Activated B cell treated with CpG ODN at 0.5 μM for 24 hours (primary cell): ENCODE results near the gene GCK. TPM values are rescaled to one million over a fixed set of nuclear protein-coding genes. Genes with fewer than 3 reads are reported as not detected.

Source experiments
- ATAC-seq: fragments of 200-7000 bp; cut with Tn5 transposase; one replicate; pipeline ENCODE4 v1.10.0; 2021; ENCODE audit warnings: low read depth, mild to moderate bottlenecking, moderate library complexity
- CTCF ChIA-PET: fragments of 350-600 bp; sonication (Branson Sonifier 250); formaldehyde crosslinking; loops from one replicate; lab custom pipeline; 2021; ENCODE audit warnings: antibody characterized with exemption; lab: Charles Lee
- POLR2A ChIA-PET: fragments of 350-600 bp; sonication (Branson Sonifier 250); formaldehyde crosslinking; loops from one replicate; lab custom pipeline; 2021; ENCODE audit warnings: antibody characterized with exemption; lab: Charles Lee
- DNase-seq: peaks from one replicate; pipeline ENCODE4 v3.0.0; 2022
- H3K27ac Mint-ChIP-seq: one replicate; pipeline ENCODE4 v1.8.0; 2020; ENCODE audit warnings: mixed read lengths
- H3K27me3 Mint-ChIP-seq: one replicate; pipeline ENCODE4 v1.8.0; 2021; ENCODE audit warnings: mixed read lengths
- H3K36me3 Mint-ChIP-seq: one replicate; pipeline ENCODE4 v1.8.0; 2021; ENCODE audit warnings: low read depth, mixed read lengths
- H3K4me1 Mint-ChIP-seq: one replicate; pipeline ENCODE4 v1.8.0; 2021; ENCODE audit warnings: mixed read lengths
- H3K4me3 Mint-ChIP-seq: one replicate; pipeline ENCODE4 v1.8.0; 2020; ENCODE audit warnings: mild to moderate bottlenecking, mixed read lengths
- H3K9me3 Mint-ChIP-seq: one replicate; pipeline ENCODE4 v1.8.0; 2020; ENCODE audit warnings: mixed read lengths
- intact Hi-C: fragments of 100-400 bp; cut with micrococcal nuclease; formaldehyde crosslinking; loops from one replicate; pipeline ENCODE4 v1.15.1; 2024
- total RNA-seq: library from RNA; stranded (reverse); gene quantifications from 2 replicates; pipeline ENCODE4 v1.2.3, GENCODE V29; 2022
- TF ChIP-seq, protein P1 (sequence below): fragments of 200-600 bp; IDR thresholded peaks from one replicate; pipeline ENCODE4 v1.8.0; 2022; ENCODE audit warnings: antibody characterized with exemption, mild to moderate bottlenecking

GCK gene
- total RNA-seq, 1 donor from 2014 or later: 0.13 TPM

DNA sequence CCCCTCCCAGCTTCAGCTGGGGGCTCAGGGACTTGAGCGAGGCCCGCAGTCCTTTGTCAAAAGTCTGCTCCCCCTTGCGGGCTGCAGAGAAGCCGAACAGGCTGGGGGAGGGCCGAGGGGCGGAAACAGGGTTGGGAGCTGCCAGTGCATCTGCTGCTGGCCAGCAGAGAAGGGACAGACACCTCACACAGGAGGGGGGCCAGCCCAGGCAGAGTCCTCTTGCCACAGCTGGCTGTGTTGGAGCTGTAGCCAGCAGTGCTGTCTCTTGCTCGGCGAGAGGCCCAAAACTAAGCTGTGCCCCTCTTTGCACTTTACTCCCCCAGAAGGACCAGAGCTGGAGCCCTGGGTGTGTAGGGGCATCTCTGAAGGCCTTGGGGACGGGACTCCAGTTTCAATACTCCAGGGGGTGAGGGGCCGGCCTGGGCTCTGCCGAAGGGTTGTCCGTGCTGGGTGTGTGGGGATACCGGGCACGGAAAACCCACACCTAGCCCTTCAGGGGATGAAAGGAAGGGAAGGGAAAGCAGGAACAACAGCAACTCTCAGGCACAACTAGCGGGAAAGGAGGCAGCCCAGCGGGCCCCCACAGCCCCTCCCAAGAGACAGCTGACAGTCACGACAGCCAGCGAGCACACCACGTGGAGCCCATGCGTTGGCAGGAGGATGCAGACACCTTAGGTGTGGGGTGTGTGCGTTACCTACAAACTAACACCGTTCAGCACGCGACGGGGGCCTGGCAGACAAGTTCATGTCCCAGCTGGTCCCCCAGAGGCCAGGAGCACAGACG lies 29.4 kb upstream of the GCK start:
- no peaks in the 10 kb centered on the region for H3K27me3 Mint-ChIP-seq
- POLR2A ChIA-PET: interaction anchor here (0.5 kb wide), 1 partner anchor 235 kb away, joined by 3 read pairs; no protein-coding TSS in a partner anchor
- TF ChIP-seq, protein P1, sequence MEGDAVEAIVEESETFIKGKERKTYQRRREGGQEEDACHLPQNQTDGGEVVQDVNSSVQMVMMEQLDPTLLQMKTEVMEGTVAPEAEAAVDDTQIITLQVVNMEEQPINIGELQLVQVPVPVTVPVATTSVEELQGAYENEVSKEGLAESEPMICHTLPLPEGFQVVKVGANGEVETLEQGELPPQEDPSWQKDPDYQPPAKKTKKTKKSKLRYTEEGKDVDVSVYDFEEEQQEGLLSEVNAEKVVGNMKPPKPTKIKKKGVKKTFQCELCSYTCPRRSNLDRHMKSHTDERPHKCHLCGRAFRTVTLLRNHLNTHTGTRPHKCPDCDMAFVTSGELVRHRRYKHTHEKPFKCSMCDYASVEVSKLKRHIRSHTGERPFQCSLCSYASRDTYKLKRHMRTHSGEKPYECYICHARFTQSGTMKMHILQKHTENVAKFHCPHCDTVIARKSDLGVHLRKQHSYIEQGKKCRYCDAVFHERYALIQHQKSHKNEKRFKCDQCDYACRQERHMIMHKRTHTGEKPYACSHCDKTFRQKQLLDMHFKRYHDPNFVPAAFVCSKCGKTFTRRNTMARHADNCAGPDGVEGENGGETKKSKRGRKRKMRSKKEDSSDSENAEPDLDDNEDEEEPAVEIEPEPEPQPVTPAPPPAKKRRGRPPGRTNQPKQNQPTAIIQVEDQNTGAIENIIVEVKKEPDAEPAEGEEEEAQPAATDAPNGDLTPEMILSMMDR: no peak
- no peak for ATAC-seq
- peaks cover 10% of the 10 kb centered on the region for H3K4me1 Mint-ChIP-seq
- no peak overlapping the region for H3K4me3 Mint-ChIP-seq
- no peak overlapping the region for H3K27ac Mint-ChIP-seq
- CTCF ChIA-PET: no interaction called here
- H3K9me3 Mint-ChIP-seq: no peaks in the 10 kb centered on the region
- intact Hi-C loops: no loop called here
- peaks cover 4% of the 10 kb centered on the region for H3K36me3 Mint-ChIP-seq
- DNase-seq: peak; percentile 12

GRCh38 chr7:44217852-44218402 lies 28.7 kb upstream of the GCK start:
- ATAC-seq: no peak
- no peaks in the 10 kb centered on the region for H3K9me3 Mint-ChIP-seq
- CTCF ChIA-PET: no interaction called here

GRCh38 chr7:44217223-44217714 lies 28.0 kb upstream of the GCK start:
- Mint-ChIP-seq H3K4me3 (no peak overlapping the region), H3K27me3 (no peaks in the 10 kb centered on the region), H3K36me3 (peaks cover 14% of the 10 kb centered on the region), H3K9me3 (no peaks in the 10 kb centered on the region), H3K4me1 (peaks cover 10% of the 10 kb centered on the region), H3K27ac (no peak overlapping the region)
- intact Hi-C loops: no loop called here
- peak; percentile 9 for DNase-seq
- ATAC-seq: no peak
- ChIA-PET POLR2A (no interaction called here), CTCF (no interaction called here)
- TF ChIP-seq, protein P1: no peak

More at GRCh38 chr7:44217852-44218402, 28.7 kb upstream of the GCK start:
- Mint-ChIP-seq H3K27ac (no peak overlapping the region), H3K27me3 (no peaks in the 10 kb centered on the region), H3K4me3 (no peak overlapping the region), H3K4me1 (peaks cover 10% of the 10 kb centered on the region), H3K36me3 (peaks cover 8% of the 10 kb centered on the region)
- TF ChIP-seq, protein P1: no peak
- POLR2A ChIA-PET: no interaction called here
- peak; percentile 3 for DNase-seq
- intact Hi-C loops: no loop called here

GRCh38 chr7:44216521-44217222 lies 27.4 kb upstream of the GCK start:
- intact Hi-C loops: no loop called here
- Mint-ChIP-seq H3K9me3 (no peaks in the 10 kb centered on the region), H3K27ac (no peak overlapping the region), H3K4me1 (peaks cover 10% of the 10 kb centered on the region), H3K36me3 (peaks cover 20% of the 10 kb centered on the region), H3K4me3 (no peak overlapping the region), H3K27me3 (no peaks in the 10 kb centered on the region)
- CTCF ChIA-PET: no interaction called here
- DNase-seq (peak; percentile 7), ATAC-seq (no peak)
- TF ChIP-seq, protein P1: no peak
- POLR2A ChIA-PET: no interaction called here

- intact Hi-C loops: no loop called here
- H3K4me1 Mint-ChIP-seq: peaks cover 10% of the 10 kb centered on the region
- DNase-seq (no peak), ATAC-seq (no peak)
- H3K4me3 Mint-ChIP-seq: no peak overlapping the region
- no peaks in the 10 kb centered on the region for H3K9me3 Mint-ChIP-seq
- peaks cover 27% of the 10 kb centered on the region for H3K36me3 Mint-ChIP-seq
- POLR2A ChIA-PET: no interaction called here
- no peak overlapping the region for H3K27ac Mint-ChIP-seq
- CTCF ChIA-PET: no interaction called here
- no peaks in the 10 kb centered on the region for H3K27me3 Mint-ChIP-seq
- TF ChIP-seq, protein P1: no peak
These were observed 26.8 kb upstream of the GCK start for GRCh38 chr7:44216019-44216418.
